Head of caudate nucleus (tissue), 42 donors: ENCODE data around the gene GAGE10.
"Not testable (repeated sequence)": the region's sequence is repeated elsewhere in the genome, so short reads cannot be mapped to it uniquely, and the experiment has no call there.

Experiments
- DNase-seq, 42 donors: peaks; one replicate each; pipeline versions ENCODE4 v3.0.0 to v3.0.0-alpha.2; 2020 to 2021; ENCODE audit warnings: mixed read lengths in 7 of 42
- intact Hi-C: fragments of 100-400 bp; cut with DNase I; formaldehyde crosslinking; loops from one replicate; pipeline ENCODE4 v1.15.0; 2022

The GAGE10 gene

DNA sequence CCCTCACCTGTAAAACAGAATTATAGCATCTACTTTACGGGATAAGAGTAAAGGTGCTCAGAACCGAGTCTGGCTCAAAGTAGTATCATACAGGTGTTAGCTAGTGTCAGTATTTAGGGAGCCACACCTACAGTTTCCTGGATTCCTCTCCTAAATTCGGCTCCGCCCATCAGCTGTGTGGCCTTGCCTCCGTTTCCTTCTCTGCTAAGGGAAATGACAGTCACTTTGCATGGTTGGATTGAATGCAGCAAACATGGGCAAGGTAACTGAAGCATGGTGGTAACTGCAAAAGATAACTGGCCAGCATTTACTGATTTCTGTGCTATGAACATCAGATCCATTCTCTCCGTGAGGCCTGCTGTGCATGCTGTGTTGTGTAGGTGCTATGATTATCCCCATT lies 31.0 kb upstream of the GAGE10 start:
- DNase-seq, result peak in 6 of 42 donors; percentile 11 to 49 (median 22)
- intact Hi-C loops, result no loop called here

DNA sequence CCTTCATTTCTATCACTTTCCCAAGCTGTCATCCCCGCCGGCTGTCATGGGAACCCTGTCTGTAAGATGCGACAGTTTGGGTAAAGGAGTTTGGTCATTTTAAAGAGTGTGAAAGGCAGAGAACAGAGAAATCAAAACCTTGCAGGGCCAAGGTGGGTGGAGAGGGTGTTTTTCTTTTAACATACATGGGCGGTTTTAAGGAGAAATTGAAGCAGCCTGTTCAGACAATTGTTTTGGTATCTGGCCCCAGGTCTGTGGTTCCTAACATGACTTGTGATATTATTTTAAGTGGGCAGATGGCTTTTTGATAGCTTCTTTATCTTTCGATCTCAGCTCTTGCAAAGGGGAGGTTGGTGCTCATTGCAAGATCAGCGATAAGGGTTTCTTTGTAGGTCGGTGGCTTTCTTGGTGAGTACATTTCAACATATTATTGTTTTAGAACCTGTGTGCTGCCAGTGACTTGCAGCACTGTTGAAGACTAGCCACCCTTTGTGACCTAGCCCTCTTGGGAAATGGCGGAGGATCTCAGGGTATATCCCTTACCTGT lies 30.2 kb upstream of the GAGE10 start:
- peak in 3 of 42 donors; percentile 9 to 24 (median 17) for DNase-seq
- intact Hi-C loops, result no loop called here

DNA sequence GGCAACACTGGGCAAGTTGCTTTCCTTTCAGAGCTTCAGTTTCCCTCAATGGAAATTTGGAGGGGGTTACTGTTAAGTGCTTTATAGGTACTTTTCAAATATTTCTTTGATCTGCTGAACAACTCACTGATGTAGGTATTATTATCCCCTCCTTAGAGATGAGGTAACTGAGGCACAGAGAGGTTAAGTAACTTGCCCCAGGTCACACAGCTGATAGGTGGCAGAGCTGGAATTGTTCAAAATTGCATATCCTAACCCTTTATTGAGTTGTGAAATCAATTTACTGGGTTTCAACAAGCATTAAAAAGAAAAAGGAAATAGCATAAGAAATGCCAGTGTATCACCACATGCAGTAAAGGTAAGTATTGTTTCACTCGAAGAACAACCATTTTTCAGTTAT lies 27.2 kb upstream of the GAGE10 start:
- DNase-seq, result no peak
- intact Hi-C loops, result no loop called here

DNA sequence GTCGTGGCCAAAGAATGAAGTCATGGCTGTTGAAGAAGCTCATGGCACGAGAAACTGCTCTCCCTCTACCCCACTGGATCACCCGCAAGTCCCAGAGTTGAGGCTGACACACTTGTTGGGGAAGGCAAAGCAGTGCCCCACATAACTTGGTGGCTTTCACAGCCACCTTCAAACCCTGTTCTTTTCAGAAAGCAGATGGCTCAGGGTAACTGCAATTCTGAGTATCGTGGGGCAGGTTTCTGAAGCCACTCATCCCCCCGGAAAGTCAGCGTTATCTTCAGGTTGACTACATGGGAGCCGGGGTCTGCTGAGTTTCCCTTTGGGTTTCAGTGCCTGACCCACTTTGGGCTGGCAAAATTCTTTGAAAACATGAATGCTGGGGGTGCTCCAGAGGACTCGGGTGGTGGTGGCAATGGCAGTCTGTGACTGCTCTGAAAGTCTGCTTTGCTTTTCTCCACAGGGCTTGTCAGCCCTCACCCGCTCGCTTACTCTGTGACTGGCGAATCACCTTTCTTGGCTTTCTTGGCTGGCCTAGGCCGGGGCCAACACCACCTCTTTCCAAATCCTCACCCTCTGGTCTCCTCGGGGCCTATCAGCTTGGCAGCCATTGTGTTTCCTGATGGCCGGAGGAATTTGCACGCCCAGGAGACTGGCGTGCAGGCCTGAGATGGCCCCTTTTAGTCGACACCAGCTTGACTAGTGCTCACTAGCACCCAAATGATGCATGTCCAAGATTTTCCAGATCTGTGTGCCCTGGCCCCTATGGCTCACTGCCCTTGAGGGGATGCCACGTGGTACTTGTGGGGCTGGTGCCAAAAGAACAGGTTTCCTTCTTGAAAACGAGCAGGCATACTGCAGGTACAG lies 26.5 kb upstream of the GAGE10 start:
- peak in 3 of 42 donors; percentile 20 to 33 (median 24) for DNase-seq
- intact Hi-C loops, result no loop called here

DNA sequence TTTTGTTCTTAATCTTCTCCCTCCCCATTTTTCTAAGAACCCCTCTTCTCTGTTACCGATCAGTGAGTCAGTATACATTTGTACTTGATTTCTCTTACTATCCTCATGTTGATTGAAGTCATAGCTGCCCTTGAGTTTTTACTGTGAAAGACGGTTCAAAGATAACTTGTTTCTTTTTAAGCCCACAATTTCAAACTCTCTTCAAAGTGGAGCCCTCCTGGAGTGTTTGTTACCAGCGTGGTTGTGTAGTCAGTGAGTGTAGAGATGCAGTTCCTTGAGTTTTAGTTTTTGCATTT lies 26.0 kb upstream of the GAGE10 start:
- no peak for DNase-seq
- intact Hi-C loops, result no loop called here

DNA sequence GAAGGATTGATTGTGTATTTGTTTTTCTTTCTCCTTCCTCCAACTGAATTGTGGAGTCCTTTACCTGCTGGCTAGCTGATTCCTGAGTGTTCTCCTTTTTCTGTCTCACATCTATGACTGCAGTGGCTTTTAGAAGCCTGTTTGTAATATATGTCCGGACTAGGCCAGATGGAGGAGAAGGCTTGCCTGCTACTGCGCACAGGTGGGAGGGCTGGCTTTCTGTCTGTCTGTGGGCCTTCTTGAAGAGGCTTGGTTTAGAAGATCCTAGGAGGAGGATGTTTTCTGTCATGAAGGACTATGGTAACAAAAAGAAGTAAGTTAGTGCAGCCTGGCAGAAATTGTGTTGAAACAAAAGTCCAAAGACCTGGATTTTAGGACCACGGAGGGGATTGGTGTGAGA lies 25.4 kb upstream of the GAGE10 start:
- peak in 1 of 42 donors; percentile 12 for DNase-seq
- intact Hi-C loops, result no loop called here

DNA sequence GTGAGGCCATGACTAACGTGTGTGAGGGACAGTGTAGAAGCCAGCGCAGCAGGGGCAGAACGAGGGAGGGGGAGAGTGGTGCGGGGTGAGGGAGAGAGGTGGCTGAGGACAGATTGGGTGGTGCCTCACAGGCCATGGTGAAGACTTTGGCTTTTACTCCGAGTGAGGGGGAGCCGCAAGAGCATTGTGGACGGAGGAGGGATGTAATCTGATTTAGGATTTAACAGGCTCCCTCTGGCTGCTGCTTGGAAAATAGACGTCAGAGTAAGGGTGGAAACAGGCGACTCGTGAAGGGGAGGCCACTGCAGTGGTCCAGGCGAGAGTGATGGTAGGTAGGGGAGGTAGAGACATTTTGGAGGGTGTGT lies 20.8 kb upstream of the GAGE10 start:
- peak in 10 of 42 donors; percentile 16 to 55 (median 31) for DNase-seq
- intact Hi-C loops, result no loop called here

DNA sequence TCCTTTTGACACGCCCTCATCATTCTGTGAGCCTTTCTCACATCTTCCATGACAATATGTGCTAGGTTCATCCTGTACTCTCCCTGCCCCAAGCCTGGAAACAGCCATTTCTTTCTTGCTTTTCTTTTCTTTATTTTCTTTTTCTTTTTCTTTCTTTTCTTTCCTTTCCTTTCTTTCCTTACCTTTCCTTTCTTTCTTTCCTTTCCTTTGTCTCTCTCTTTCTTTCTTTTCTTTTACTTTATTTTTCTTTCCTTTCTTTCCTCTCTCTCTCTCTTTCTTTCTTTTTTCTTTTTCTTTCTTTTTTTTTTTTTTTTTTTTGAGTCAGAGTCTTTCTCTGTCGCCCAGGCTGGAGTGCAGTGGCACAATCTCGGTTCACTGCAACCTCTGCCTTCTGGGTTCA lies 19.2 kb upstream of the GAGE10 start:
- intact Hi-C loops, result no loop called here

DNA sequence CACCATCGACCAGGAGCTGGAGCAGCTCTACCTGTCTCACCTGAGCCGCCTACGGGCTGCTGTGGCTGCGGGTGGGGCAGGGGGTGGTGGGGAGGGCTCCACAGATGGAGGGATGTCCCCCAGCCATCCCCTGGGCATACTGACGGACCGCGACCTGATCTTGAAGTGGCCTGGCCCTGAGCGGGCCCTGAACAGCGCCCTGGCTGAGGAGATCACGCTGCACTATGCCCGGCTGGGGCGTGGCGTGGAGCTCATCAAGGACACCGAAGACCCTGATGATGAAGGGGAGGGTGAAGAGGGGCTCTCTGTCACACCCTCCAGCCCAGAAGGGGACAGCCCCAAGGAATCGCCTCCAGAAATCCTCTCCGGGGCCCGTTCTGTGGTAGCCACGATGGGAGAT lies 17.3 kb upstream of the GAGE10 start:
- intact Hi-C loops, result no loop called here

More for the DNA sequence above, 19.2 kb upstream of the GAGE10 start:
- DNase-seq, result no peak

DNA sequence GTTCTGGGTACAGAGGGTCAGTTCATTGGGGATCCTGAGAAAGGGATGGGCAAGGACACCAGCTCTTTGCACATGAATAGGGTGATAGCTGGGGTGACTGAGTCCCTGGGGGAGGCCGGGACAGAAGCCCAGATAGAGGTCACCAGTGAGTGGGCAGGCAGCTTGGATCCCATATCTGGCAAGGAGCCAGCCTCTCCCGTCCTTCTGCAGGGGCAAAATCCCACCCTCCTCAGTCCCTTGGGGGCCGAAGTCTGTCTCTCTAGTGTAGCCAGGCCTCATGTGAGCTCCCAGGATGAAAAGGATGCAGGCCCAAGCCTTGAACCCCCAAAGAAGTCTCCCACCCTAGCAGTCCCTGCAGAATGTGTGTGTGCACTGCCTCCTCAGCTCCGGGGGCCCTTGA lies 16.9 kb upstream of the GAGE10 start:
- intact Hi-C loops, result no loop called here
- peak in 1 of 42 donors; percentile 30 for DNase-seq

More for the DNA sequence above, 17.3 kb upstream of the GAGE10 start:
- peak in 1 of 42 donors; percentile 20 for DNase-seq

DNA sequence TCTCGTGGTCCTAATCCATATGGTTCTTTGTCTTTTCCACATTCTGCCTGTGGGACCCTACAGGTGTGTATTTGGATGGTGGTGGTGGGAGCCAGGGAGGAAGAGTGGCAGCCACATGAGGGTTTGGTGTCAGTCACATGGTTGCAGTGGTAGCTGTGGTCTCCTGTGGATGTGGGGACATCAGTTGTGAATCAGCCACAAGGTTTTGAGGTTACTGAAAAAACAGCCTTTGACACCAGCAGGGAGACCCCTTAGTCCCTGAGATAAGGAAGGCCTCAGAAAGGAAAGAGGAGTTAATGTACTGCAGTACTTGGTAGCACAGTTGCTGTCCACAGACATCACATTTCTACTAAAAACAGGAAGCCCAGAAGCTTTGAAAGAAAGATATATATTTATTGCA lies 15.8 kb upstream of the GAGE10 start:
- intact Hi-C loops, result no loop called here
- no peak for DNase-seq

DNA sequence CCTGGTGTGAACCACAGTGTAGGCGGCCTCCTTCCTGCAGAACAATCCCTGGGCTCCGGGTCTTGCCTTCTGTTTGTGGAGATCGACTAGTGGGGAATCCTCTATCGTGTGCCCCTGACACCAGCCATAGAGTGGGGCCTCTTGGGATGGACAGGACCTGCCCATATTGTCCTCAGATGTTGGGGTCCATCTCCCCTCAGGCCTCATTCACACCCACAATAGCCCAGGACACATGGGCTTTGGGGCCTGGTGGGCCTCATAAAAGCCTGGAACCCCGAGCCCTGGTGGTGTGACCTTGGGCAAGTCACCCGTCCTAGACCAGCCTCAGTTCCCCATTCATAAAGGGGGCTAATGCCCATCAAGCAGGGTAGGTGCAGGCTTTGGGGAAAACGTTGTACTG lies 13.2 kb upstream of the GAGE10 start:
- intact Hi-C loops, result no loop called here
- DNase-seq, result no peak

DNA sequence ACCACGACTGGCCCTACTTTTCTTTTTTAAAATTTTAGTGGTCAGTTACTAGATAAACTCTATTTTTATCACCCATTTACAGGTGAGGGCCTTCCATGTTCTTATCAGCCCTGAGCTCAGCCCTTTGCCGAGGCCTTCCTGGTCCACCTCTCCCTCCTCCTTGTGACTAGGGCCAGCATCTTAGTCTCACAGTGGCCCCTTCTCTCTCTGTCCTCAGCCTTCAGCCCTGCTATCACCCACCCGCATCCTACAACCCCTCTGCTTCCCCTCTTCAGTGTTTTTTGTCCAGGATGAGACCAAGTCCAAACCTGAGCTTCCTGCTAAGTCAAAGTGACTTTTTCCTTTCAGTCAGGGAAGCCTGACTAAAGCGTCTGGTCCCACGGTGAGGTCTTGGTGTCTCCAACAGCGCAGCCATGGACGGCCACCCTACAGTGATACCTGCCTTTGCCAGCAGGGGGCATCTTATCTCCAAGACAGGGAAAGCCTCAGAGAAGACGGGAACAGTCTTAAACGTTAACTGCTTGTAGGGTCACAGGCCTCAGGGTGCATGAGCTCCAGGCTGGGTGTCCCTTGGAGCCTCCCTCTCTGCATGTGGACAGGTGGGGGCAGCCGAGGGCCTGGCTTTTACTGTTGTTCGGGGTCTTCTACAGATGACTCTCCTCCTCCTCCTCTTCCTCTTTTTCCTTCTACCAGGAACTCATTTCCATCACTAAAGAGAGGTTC lies 11.7 kb upstream of the GAGE10 start:
- intact Hi-C loops, result no loop called here
- peak in 36 of 42 donors; percentile 16 to 79 (median 54) for DNase-seq

DNA sequence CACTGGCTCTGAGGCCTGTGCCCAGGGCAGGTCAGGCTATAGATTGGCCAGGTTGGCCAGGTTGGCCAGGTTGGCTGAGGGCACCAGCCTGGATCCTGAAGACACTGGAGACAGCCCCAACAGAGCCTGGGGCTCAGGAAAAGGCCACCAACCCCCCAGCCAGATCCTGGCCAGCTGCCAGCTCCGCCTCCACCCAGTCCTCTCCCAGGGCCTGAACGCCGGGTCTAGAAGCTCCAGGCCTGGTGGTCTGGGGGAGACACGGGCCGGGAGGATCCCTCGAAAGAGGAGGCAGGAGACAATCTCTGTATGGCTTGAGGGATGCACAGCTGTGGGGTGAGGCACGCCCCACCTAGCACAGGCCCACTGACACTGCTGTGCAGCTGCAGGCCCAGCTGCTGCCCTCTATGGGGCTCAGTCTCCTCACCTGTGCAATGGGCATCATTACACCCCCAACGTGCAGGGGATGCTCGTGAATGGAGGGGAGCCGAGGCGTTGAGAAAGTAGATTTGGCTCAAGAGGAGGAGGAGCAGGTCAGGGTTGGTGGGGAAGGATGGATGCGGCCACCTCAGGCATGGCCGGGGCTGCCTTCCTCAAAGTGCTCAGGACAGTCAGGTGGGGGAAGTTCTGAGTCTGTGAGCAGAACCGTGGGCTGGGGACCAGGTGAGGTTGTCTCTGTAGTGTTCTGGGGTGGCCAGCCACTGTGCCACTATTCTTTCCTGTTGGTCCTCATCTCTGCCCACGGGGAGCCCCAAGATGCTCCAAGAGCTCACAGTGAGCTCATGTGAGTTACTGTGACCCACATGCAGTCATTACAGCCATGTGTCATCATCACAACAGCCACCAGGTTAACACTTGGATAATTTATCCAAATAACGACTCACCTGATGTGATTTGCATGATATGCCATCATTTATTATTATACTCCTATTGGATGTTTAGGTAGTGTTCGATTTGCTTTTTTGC lies 10.8 kb upstream of the GAGE10 start:
- intact Hi-C loops, result no loop called here
- no peak for DNase-seq

DNA sequence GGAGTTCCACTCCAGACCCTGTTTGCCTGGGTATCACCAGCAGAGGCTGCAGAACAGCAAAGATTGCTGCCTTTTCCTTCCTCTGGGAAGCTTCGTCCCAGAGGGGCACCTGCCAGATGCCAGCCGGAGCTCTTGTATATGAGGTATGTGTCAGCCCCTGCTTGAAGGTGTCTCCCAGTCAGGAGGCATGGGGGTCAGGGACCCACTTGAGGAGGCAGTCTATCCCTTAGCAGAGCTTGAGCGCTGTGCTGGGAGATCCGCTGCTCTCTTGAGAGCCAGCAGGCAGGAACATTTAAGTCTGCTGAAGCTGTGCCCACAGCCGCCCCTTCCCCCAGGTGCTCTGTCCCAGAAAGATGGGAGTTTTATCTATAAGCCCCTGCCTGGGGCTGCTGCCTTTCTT lies 4.2 kb upstream of the GAGE10 start:
- DNase-seq, intact Hi-C loops: not testable (repeated sequence)

DNA sequence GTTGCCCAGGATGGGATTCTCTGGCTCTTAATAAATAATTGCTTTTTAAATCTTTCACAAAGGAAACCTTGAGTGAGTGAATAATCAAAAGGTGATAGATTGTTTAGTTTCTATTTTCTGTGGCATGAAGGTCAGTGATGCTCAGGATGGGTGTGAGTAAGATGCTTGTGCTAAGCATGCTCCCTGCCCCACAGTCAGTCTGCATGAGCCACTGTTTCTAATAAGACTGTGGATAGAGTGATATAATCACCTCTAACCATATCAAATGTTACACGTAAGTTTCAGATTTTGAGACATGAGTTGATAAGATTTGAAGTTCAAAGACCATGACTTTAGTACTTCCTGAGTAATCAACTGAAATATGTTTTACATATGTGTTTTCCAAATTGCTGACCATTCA lies 2.7 kb upstream of the GAGE10 start:
- intact Hi-C loops, result no loop called here
- no peak for DNase-seq

DNA sequence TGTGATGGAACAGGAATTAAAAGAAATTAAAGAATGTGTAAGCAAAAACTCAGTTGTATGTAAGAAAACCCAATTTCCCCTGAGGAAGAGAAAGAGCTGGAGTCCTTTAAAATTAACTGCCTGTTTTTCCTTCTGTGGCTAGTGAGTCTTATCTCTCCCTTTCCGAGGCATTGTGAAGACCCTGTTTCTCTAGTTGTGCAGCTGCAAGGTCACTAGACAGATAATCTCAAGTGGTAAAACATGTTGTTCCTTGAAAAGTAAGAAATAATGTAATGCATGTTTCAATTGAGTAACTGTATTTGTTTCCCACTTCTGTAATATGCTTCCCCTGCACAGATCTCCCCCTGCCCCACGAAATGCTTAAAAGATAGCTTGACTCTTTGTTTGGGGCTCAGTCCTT lies 4.3 kb downstream of the GAGE10 start:
- intact Hi-C loops, DNase-seq: not testable (repeated sequence)

DNA sequence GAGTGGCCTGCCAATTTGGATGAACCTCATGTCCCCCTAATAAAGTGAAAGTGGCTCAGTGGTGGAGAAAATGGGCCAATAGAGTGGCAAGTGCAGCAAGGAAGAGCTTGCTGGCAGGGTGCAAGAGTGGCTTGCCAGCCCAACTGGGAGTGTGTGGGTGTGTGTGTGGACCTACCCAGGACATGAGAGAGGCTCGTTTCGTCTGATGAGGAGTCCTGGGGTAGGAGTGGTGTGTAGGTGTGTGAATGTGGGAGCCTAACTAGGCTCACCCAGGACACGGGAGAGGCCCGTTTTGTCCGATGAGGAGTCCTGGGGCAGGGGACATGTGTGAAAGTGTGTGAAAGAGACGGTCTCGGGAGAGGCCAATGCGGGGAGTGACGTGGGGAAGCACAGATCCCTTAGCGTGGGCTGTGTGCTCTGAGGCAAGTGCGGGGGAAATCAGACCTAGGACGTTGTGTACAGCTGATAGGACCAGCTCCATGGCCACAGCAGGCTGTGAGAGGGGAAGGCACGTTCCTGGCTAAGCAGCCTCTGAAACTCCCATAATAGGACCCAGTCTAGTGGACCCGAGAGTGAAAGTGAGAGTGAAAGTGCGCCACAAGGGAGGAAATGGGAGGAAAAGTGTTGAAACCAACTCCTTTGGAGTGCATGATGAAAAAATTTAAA lies 5.3 kb downstream of the GAGE10 start:
- peak in 2 of 42 donors; percentile 10 to 44 for DNase-seq
- intact Hi-C loops, result no loop called here
